HepG2 (cell line): Measurements from ENCODE around the gene PLEKHG2. TPM values are rescaled to one million over a fixed set of nuclear protein-coding genes. Genes with fewer than 3 reads are reported as not detected.

Experiments used
- ATM ChIP-seq: fragments of 450-650 bp; IDR thresholded peaks from 2 replicates; pipeline ENCODE4 v1.7.1; 2017; ENCODE audit warnings: mild to moderate bottlenecking, borderline replicate concordance
- CEBPG ChIP-seq: IDR thresholded peaks from 2 replicates; pipeline ENCODE4 v1.6.1; 2016
- CREM ChIP-seq, 2 experiments: sonication (generic) in 1 of 2; formaldehyde crosslinking in 1 of 2; IDR thresholded peaks; 2 replicates each; pipeline versions ENCODE4 v1.4.0 to v1.6.1; 2016 to 2020; ENCODE audit warnings: antibody characterized with exemption in 1 of 2, mild to moderate bottlenecking in 1 of 2, missing genetic modification reagents in 1 of 2
- E2F5 ChIP-seq: sonication (generic); formaldehyde crosslinking; conservative IDR thresholded peaks from 2 replicates; pipeline ENCODE4 v1.4.0; 2020; ENCODE audit warnings: missing genetic modification reagents
- EHMT2 ChIP-seq: fragments of 200-600 bp; sonication (generic); IDR thresholded peaks from 2 replicates; pipeline ENCODE4 v1.7.0; 2017; ENCODE audit warnings: antibody characterized with exemption, low read depth, low read length, borderline replicate concordance
- ISL2 ChIP-seq: sonication (generic); formaldehyde crosslinking; IDR thresholded peaks from 2 replicates; pipeline ENCODE4 v1.5.0; 2020; ENCODE audit warnings: missing genetic modification reagents
- SMAD3 ChIP-seq: sonication (generic); formaldehyde crosslinking; IDR thresholded peaks from 2 replicates; pipeline ENCODE4 v1.4.0; 2020; ENCODE audit warnings: missing genetic modification reagents
- SMARCC2 ChIP-seq: fragments of 450-650 bp; IDR thresholded peaks from 2 replicates; pipeline ENCODE4 v1.6.1; 2017; ENCODE audit warnings: antibody characterized with exemption, mild to moderate bottlenecking
- SNAPC4 ChIP-seq: sonication (generic); formaldehyde crosslinking; IDR thresholded peaks from 2 replicates; pipeline ENCODE4 v1.4.0; 2020; ENCODE audit warnings: mild to moderate bottlenecking, missing genetic modification reagents
- SUZ12 ChIP-seq: fragments of 150-350 bp; IDR thresholded peaks from 2 replicates; pipeline ENCODE4 v1.6.1; 2014; ENCODE audit warnings: low read depth, low read length
- ZFP36 ChIP-seq: fragments of 150-350 bp; IDR thresholded peaks from 2 replicates; pipeline ENCODE4 v1.6.1; 2018; ENCODE audit warnings: borderline replicate concordance, low read length, low read depth; ENCODE audit not compliant: partially characterized antibody
- ZHX1 ChIP-seq: sonication (generic); formaldehyde crosslinking; IDR thresholded peaks from 2 replicates; pipeline ENCODE4 v1.8.1; 2022; ENCODE audit warnings: low read depth, mild to moderate bottlenecking, missing genetic modification reagents
- ZNF10 ChIP-seq: sonication (generic); formaldehyde crosslinking; IDR thresholded peaks from 2 replicates; pipeline ENCODE4 v1.4.0; 2020; ENCODE audit warnings: mild to moderate bottlenecking, low read depth, missing genetic modification reagents, borderline replicate concordance
- ZNF607 ChIP-seq: sonication (generic); formaldehyde crosslinking; IDR thresholded peaks from 2 replicates; pipeline ENCODE4 v1.5.1; 2020; ENCODE audit warnings: missing genetic modification reagents, mild to moderate bottlenecking, borderline replicate concordance
- ZNF616 ChIP-seq: sonication (generic); formaldehyde crosslinking; IDR thresholded peaks from 2 replicates; pipeline ENCODE4 v1.5.0; 2020; ENCODE audit warnings: low read depth, mild to moderate bottlenecking, missing genetic modification reagents
- ZNF672 ChIP-seq: sonication (generic); formaldehyde crosslinking; IDR thresholded peaks from 2 replicates; pipeline ENCODE4 v1.8.1; 2022; ENCODE audit warnings: missing genetic modification reagents
- ZNF691 ChIP-seq: sonication (generic); formaldehyde crosslinking; IDR thresholded peaks from 2 replicates; pipeline ENCODE4 v1.4.0; 2020; ENCODE audit warnings: missing genetic modification reagents, low read depth, mild to moderate bottlenecking, borderline replicate concordance
- ZNF839 ChIP-seq: sonication (generic); formaldehyde crosslinking; IDR thresholded peaks from 2 replicates; pipeline ENCODE4 v1.4.0; 2020; ENCODE audit warnings: missing genetic modification reagents, mild to moderate bottlenecking, borderline replicate concordance
- polyA plus RNA-seq, 8 experiments: library from polyadenylated mRNA; depleted of rRNA in 3 of 8; stranded (reverse) in 7 of 8; unstranded in 1 of 8; fragments of >200 nt; fragmentation: Illumina TruSeq in 4 of 8; extraction: Trizol in 4 of 8; gene quantifications; 2 replicates each; pipeline versions ENCODE4 v1.2.1 to v1.2.3, GENCODE V29; 2011 to 2016; ENCODE audit warnings: low read depth in 4 of 8, missing spikeins in 1 of 8, mixed read lengths in 1 of 8; ENCODE audit not compliant: insufficient read depth in 1 of 8
- total RNA-seq, 5 experiments: library from RNA; depleted of rRNA; stranded (reverse); fragments of >200 nt; fragmentation: Illumina TruSeq; extraction: Trizol; gene quantifications; 2 replicates each; pipeline ENCODE4 v1.2.3, GENCODE V29; 2016; ENCODE audit warnings: low read depth in 1 of 5

The PLEKHG2 gene
- total and polyA plus RNA-seq, 2 of the 13 experiments (the other 11 are each of a cell fraction or from before 2014, with no cell fraction given): 3.6 to 6.8 TPM

- TF ChIP-seq ZNF10 (CRISPR knock-in tag) (no peak), SMARCC2 (no peak), ATM (no peak), CREM (IDR thresholded peaks at IDR 0.05) (peak; percentile 62; the same call in 1 of the 2 replicates), CREM (CRISPR knock-in tag; IDR thresholded peaks at IDR 0.05) (no peak), ZNF672 (no peak), SNAPC4 (CRISPR knock-in tag) (0 out of 2 replicates have a peak, but pooled peaks have one; percentile 6), ZNF839 (CRISPR knock-in tag) (no peak), ZFP36 (peak; percentile 36), ZNF616 (CRISPR knock-in tag) (no peak), ISL2 (CRISPR knock-in tag) (peak; percentile 81), E2F5 (CRISPR knock-in tag) (no peak), CEBPG (CRISPR knock-in tag) (peak; percentile 54), EHMT2 (no peak), SUZ12 (no peak), ZNF607 (CRISPR knock-in tag) (peak; percentile 61; the same call in 1 of the 2 replicates), SMAD3 (0 out of 2 replicates have a peak, but pooled peaks have one; percentile 69), ZHX1 (CRISPR knock-in tag) (0 out of 2 replicates have a peak, but pooled peaks have one; percentile 45), ZNF691 (CRISPR knock-in tag) (0 out of 2 replicates have a peak, but pooled peaks have one; percentile 25)
Observed at GRCh38 chr19:39397360-39398296, 14.8 kb upstream of the PLEKHG2 start (continued).
